AG09319 (cell line): ENCODE data around the gene PREX1.
"Not testable (repeated sequence)": the region's sequence is repeated elsewhere in the genome, so short reads cannot be mapped to it uniquely, and the experiment has no call there.

Source experiments
- DNase-seq: peaks from one replicate; pipeline ENCODE4 v3.0.0-alpha.2; 2010; ENCODE audit warnings: low read depth; ENCODE audit errors: extremely low read depth
- CTCF ChIP-seq: IDR thresholded peaks from 2 replicates; pipeline ENCODE4 v1.5.1; 2011; ENCODE audit warnings: low read depth, mild to moderate bottlenecking, inconsistent platforms, low read length, moderate library complexity

The PREX1 gene

GRCh38 chr20:48815537-48815936, 12.3 kb downstream of the PREX1 start:
- TF ChIP-seq CTCF, result no peak
- DNase-seq, result no peak

GRCh38 chr20:48814633-48815032, 13.2 kb downstream of the PREX1 start:
- no peak for DNase-seq
- TF ChIP-seq CTCF, result no peak

GRCh38 chr20:48813930-48814546, 13.8 kb downstream of the PREX1 start:
- TF ChIP-seq CTCF, result no peak
- no peak for DNase-seq

- no peak for TF ChIP-seq CTCF
- DNase-seq, result no peak
These were observed 14.4 kb downstream of the PREX1 start for GRCh38 chr20:48813446-48813747.

- no peak for TF ChIP-seq CTCF
- DNase-seq, result no peak
These were observed 15.0 kb downstream of the PREX1 start for GRCh38 chr20:48812600-48813445.

GRCh38 chr20:48812114-48812513, 15.7 kb downstream of the PREX1 start:
- not testable (repeated sequence) for DNase-seq

GRCh38 chr20:48809673-48810072, 18.1 kb downstream of the PREX1 start:
- TF ChIP-seq CTCF, result no peak
- no peak for DNase-seq
